H1 (cell line): ENCODE data around the gene TEKT5. TPM values are rescaled to one million over a fixed set of nuclear protein-coding genes. Genes with fewer than 3 reads are reported as not detected.

Experiments
- CTCF ChIA-PET: fragments of 300-600 bp; sonication (Branson Sonifier 250); formaldehyde crosslinking; loops from one replicate; lab custom pipeline; 2021; ENCODE audit not compliant: partially characterized antibody; lab: Charles Lee
- POLR2A ChIA-PET: fragments of 300-600 bp; sonication (Branson Sonifier 250); formaldehyde crosslinking; loops from one replicate; lab custom pipeline; 2021; ENCODE audit warnings: inconsistent platforms; ENCODE audit not compliant: partially characterized antibody; lab: Charles Lee
- DNase-seq, 2 experiments: peaks; one replicate each; pipeline versions ENCODE4 v3.0.0 to v3.0.0-alpha.2; 2010 to 2022; ENCODE audit warnings: low spot score in 2 of 2, low read depth in 1 of 2, mixed read lengths in 1 of 2
- FAIRE-seq: peaks from 2 replicates; lab custom pipeline; 2011; peaks lifted over from hg19 to GRCh38; lab: Jason Lieb, UNC
- H2AFZ ChIP-seq: 2 replicates; pipeline ENCODE4 v1.8.1; 2012; ENCODE audit warnings: low read length, inconsistent platforms
- H2AK5ac ChIP-seq: 2 replicates; pipeline ENCODE4 v1.6.1; 2013; ENCODE audit warnings: low read depth, low read length
- H2BK120ac ChIP-seq: replicated peaks from 2 replicates; pipeline ENCODE3; 2013; ENCODE audit warnings: low read depth, low read length, inconsistent platforms
- H2BK12ac ChIP-seq: 2 replicates; pipeline ENCODE4 v1.6.1; 2013; ENCODE audit warnings: low read depth, low read length
- H2BK15ac ChIP-seq: 2 replicates; pipeline ENCODE4 v1.6.1; 2013; ENCODE audit warnings: low read length
- H2BK20ac ChIP-seq: 2 replicates; pipeline ENCODE4 v1.6.1; 2013; ENCODE audit warnings: low read length
- H2BK5ac ChIP-seq: 2 replicates; pipeline ENCODE4 v1.6.1; 2013; ENCODE audit warnings: low read depth, low read length
- H3K14ac ChIP-seq: 2 replicates; pipeline ENCODE4 v1.6.1; 2013; ENCODE audit warnings: inconsistent platforms; ENCODE audit not compliant: insufficient read length
- H3K18ac ChIP-seq: 2 replicates; pipeline ENCODE4 v1.6.1; 2013; ENCODE audit warnings: low read length; ENCODE audit errors: extremely low read depth
- H3K23ac ChIP-seq: 2 replicates; pipeline ENCODE4 v1.6.1; 2013; ENCODE audit warnings: inconsistent platforms; ENCODE audit not compliant: insufficient read length
- H3K23me2 ChIP-seq: 2 replicates; pipeline ENCODE4 v1.6.1; 2013; ENCODE audit warnings: low read depth, low read length
- H3K27ac ChIP-seq: 2 replicates; pipeline ENCODE4 v1.6.1; 2011; ENCODE audit warnings: low read depth, low read length, inconsistent platforms
- H3K27me3 ChIP-seq, 4 experiments: replicated peaks in 1 of 4; 1 replicate in 1 of 4; 2 replicates in 3 of 4; pipeline versions ENCODE4 v1.6.1 to v1.8.1; 2011 to 2013; ENCODE audit warnings: low read length in 3 of 4, mild to moderate bottlenecking in 3 of 4, inconsistent platforms in 2 of 4, mixed read lengths in 2 of 4, moderate library complexity in 1 of 4; ENCODE audit not compliant: control insufficient read depth in 3 of 4, insufficient read depth in 3 of 4; ENCODE audit errors: extremely low read depth in 1 of 4
- H3K36me3 ChIP-seq, 4 experiments: 2 replicates each; pipeline versions ENCODE4 v1.6.1 to v1.8.1; 2011 to 2013; ENCODE audit warnings: mild to moderate bottlenecking in 4 of 4, low read length in 3 of 4, moderate library complexity in 2 of 4, control low read depth in 1 of 4, inconsistent platforms in 1 of 4; ENCODE audit not compliant: insufficient read depth in 4 of 4, control insufficient read depth in 2 of 4
- H3K4ac ChIP-seq: replicated peaks from 2 replicates; pipeline ENCODE3; 2013; ENCODE audit warnings: low read length, low read depth, mixed read lengths, inconsistent platforms; ENCODE audit not compliant: insufficient read length
- H3K4me1 ChIP-seq, 4 experiments: replicated peaks in 1 of 4; 1 replicate in 1 of 4; 2 replicates in 3 of 4; pipeline versions ENCODE4 v1.6.1 to v1.8.1; 2011 to 2013; ENCODE audit warnings: low read length in 3 of 4, inconsistent platforms in 2 of 4, mixed read lengths in 1 of 4; ENCODE audit not compliant: insufficient read depth in 4 of 4, control insufficient read depth in 3 of 4
- H3K4me2 ChIP-seq, 2 experiments: 2 replicates each; pipeline versions ENCODE4 v1.6.1 to v1.8.1; 2011 to 2013; ENCODE audit warnings: low read depth in 2 of 2, low read length in 2 of 2, control low read depth in 1 of 2, inconsistent platforms in 1 of 2, mild to moderate bottlenecking in 1 of 2; ENCODE audit not compliant: insufficient read depth in 1 of 2
- H3K4me3 ChIP-seq, 4 experiments: fragments of 200-600, 300-600 bp in 1 of 4; sonication (generic), shearing (Covaris generic), sonication (Bioruptor Twin) in 1 of 4; 2 replicates each; pipeline versions ENCODE4 v1.5.1 to v1.8.1; 2011 to 2016; ENCODE audit warnings: low read length in 4 of 4, low read depth in 3 of 4, control low read depth in 2 of 4, inconsistent platforms in 2 of 4, mild to moderate bottlenecking in 2 of 4, mixed read lengths in 1 of 4, moderate library complexity in 1 of 4; ENCODE audit not compliant: insufficient read depth in 2 of 4; ENCODE audit errors: extremely low read depth in 1 of 4
- H3K56ac ChIP-seq: replicated peaks from 2 replicates; pipeline ENCODE3; 2013; ENCODE audit warnings: low read depth, mild to moderate bottlenecking, mixed read lengths, low read length, inconsistent platforms; ENCODE audit not compliant: insufficient read length
- H3K79me1 ChIP-seq: 2 replicates; pipeline ENCODE4 v1.6.1; 2013; ENCODE audit warnings: low read depth, low read length, control low read depth
- H3K79me2 ChIP-seq, 2 experiments: 2 replicates each; pipeline versions ENCODE4 v1.6.1 to v1.8.1; 2012 to 2013; ENCODE audit warnings: low read length in 2 of 2, mild to moderate bottlenecking in 2 of 2, inconsistent platforms in 1 of 2; ENCODE audit not compliant: insufficient read depth in 2 of 2, control insufficient read depth in 1 of 2
- H3K9ac ChIP-seq, 4 experiments: replicated peaks in 1 of 4; 1 replicate in 1 of 4; 2 replicates in 3 of 4; pipeline versions ENCODE4 v1.6.1 to v1.8.1; 2011 to 2013; ENCODE audit warnings: low read depth in 3 of 4, low read length in 3 of 4, control low read depth in 2 of 4, mild to moderate bottlenecking in 2 of 4, moderate library complexity in 2 of 4, inconsistent platforms in 1 of 4; ENCODE audit errors: extremely low read depth in 1 of 4
- H3K9me3 ChIP-seq, 2 experiments: 2 replicates each; pipeline versions ENCODE4 v1.6.1 to v1.8.1; 2012 to 2013; ENCODE audit warnings: mild to moderate bottlenecking in 2 of 2, moderate library complexity in 2 of 2, control low read depth in 1 of 2, inconsistent platforms in 1 of 2, low read depth in 1 of 2, low read length in 1 of 2, mixed read lengths in 1 of 2; ENCODE audit not compliant: insufficient read depth in 2 of 2
- H4K20me1 ChIP-seq, 2 experiments: replicated peaks in 1 of 2; 2 replicates each; pipeline versions ENCODE3 to v1.8.1; 2011 to 2013; ENCODE audit warnings: inconsistent platforms in 2 of 2, low read length in 2 of 2, mild to moderate bottlenecking in 1 of 2; ENCODE audit not compliant: insufficient read depth in 2 of 2, control insufficient read depth in 1 of 2
- H4K5ac ChIP-seq: 2 replicates; pipeline ENCODE4 v1.6.1; 2013; ENCODE audit warnings: low read length, low read depth, mixed read lengths, inconsistent platforms; ENCODE audit not compliant: insufficient read length
- H4K8ac ChIP-seq: 2 replicates; pipeline ENCODE4 v1.8.0; 2013; ENCODE audit warnings: mild to moderate bottlenecking, moderate library complexity, low read length, inconsistent platforms; ENCODE audit not compliant: insufficient read depth; ENCODE audit errors: extremely low read depth
- H4K91ac ChIP-seq: replicated peaks from 2 replicates; pipeline ENCODE3; 2013; ENCODE audit warnings: low read length, mixed read lengths, inconsistent platforms; ENCODE audit not compliant: insufficient read length
- BACH1 ChIP-seq: IDR thresholded peaks from 2 replicates; pipeline ENCODE4 v1.6.1; 2012; ENCODE audit warnings: low read length, improper control_type of control experiment
- BCL11A ChIP-seq, 2 experiments: IDR thresholded peaks; one replicate each; pipeline ENCODE4 v1.6.1; 2011; ENCODE audit warnings: low read depth in 2 of 2, low read length in 2 of 2, mild to moderate bottlenecking in 2 of 2
- CHD2 ChIP-seq: IDR thresholded peaks from 2 replicates; pipeline ENCODE4 v1.6.1; 2012; ENCODE audit warnings: low read length, improper control_type of control experiment
- EZH2 ChIP-seq: fragments of 200-600 bp; sonication (generic); IDR thresholded peaks from 2 replicates; pipeline ENCODE4 v1.7.1; 2012; ENCODE audit warnings: low read depth, mild to moderate bottlenecking, moderate library complexity, low read length, inconsistent platforms; ENCODE audit not compliant: severe bottlenecking
- NRF1 ChIP-seq: IDR thresholded peaks from 2 replicates; pipeline ENCODE4 v1.6.1; 2011; ENCODE audit warnings: mild to moderate bottlenecking, low read depth, low read length, improper control_type of control experiment
- TAF7 ChIP-seq: optimal IDR thresholded peaks from 2 replicates; pipeline ENCODE3; 2011; ENCODE audit warnings: low read depth, mild to moderate bottlenecking, inconsistent platforms, low read length, moderate library complexity, borderline replicate concordance
- YY1 ChIP-seq: IDR thresholded peaks from 2 replicates; pipeline ENCODE4 v1.6.1; 2011; ENCODE audit warnings: low read depth, mild to moderate bottlenecking, low read length
- ZNF274 ChIP-seq: IDR thresholded peaks from 2 replicates; pipeline ENCODE4 v1.7.0; 2012; ENCODE audit warnings: low read length, borderline replicate concordance; ENCODE audit errors: extremely low read depth
- WGBS, 2 experiments: shearing (Covaris generic) in 1 of 2; methylation state at CpG; one replicate each; pipeline versions ENCODE4 v1.1.6 to v1.1.7; 2013 to 2015; ENCODE audit warnings: low lambda C conversion rate in 2 of 2, mixed read lengths in 2 of 2, inconsistent platforms in 1 of 2, low coverage in 1 of 2, missing lambda C conversion rate in 1 of 2; ENCODE audit not compliant: insufficient replicate concordance in 2 of 2, insufficient coverage in 1 of 2, insufficient read length in 1 of 2; ENCODE audit errors: extremely low coverage in 1 of 2, missing lambda C conversion rate in 1 of 2; 5-methylcytosine and 5-hydroxymethylcytosine counted together
- polyA plus RNA-seq, 7 experiments: library from polyadenylated mRNA; depleted of rRNA in 3 of 7; stranded (reverse) in 5 of 7; unstranded in 2 of 7; fragments of >200 nt in 5 of 7; fragments of 200-250 nt in 2 of 7; gene quantifications; 1 replicate in 5 of 7; 2 replicates in 1 of 7; 4 replicates in 1 of 7; pipeline versions ENCODE4 v1.2.1 to v1.2.3, GENCODE V29; 2011 to 2013; ENCODE audit warnings: missing spikeins in 2 of 7, mixed read lengths in 2 of 7
- total RNA-seq: library from RNA; stranded (reverse); fragmentation: NEBNext Ultra II Directional; extraction: Animal tissue kit (Norgen Biotek cat#: 25700); gene quantifications from 2 replicates; pipeline ENCODE4 v1.2.1, GENCODE V29; 2021

TEKT5 gene
- total and polyA plus RNA-seq, 2 of the 8 experiments (the other 6 are each of a cell fraction or from before 2014, with no cell fraction given): 0.95 TPM; not detected in 1

DNA sequence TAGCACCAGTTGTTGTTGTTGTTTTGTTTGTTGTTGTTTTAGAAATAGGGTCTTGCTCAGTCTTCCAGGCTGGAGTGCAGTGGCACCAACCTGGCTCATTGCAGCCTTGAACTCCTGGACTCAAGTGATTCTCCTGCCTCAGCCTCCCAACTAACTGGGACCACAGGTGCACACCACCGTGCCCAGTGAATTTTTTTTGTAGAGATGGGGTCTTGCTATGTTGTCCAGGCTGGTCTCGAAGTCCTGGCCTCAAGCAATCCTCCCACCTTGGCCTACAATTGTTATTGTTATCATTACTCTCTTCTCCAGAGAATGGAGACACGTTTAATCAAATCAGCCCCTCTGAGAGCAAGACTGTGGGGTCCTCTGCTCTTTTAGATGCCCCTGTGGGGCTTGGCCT lies 71.7 kb downstream of the TEKT5 start:
- 0 out of 2 replicates have a peak overlapping the region, but pooled peaks have one; percentile 18 for H2BK20ac ChIP-seq
- POLR2A ChIA-PET: no interaction called here

More for the DNA sequence above, 71.7 kb downstream of the TEKT5 start:
- Histone ChIP-seq H3K9me3 (no peaks in the 10 kb centered on the region), H3K79me2 (no peaks in the 10 kb centered on the region), H3K18ac (peak overlapping the region; percentile 60; the same call in 1 of the 2 replicates), H3K23ac (no peak overlapping the region), H2BK12ac (peak overlapping the region; percentile 50; the same call in 1 of the 2 replicates), H4K8ac (no peak overlapping the region), H4K91ac (no peak overlapping the region), H3K56ac (no peak overlapping the region), H2BK120ac (no peak overlapping the region), H2BK15ac (0 out of 2 replicates have a peak overlapping the region, but pooled peaks have one; percentile 29), H2BK5ac (no peak overlapping the region), H3K4me1 (peaks cover 8 to 25% (median 14%) of the 10 kb centered on the region in 4 experiments), H4K5ac (no peak overlapping the region), H3K36me3 (no peaks in the 10 kb centered on the region), H3K9ac (no peak overlapping the region), H2AFZ (no peak overlapping the region), H3K27ac (no peak overlapping the region), H3K4me3 (no peak overlapping the region), H3K79me1 (no peaks in the 10 kb centered on the region), H2AK5ac (peak overlapping the region; percentile 65; the same call in 1 of the 2 replicates), H4K20me1 (no peaks in the 10 kb centered on the region), H3K4ac (no peak overlapping the region), H3K27me3 (peaks cover 0 to 3% (median 3%) of the 10 kb centered on the region in 4 experiments; a peak in 4 of 7 replicates), H3K14ac (no peak overlapping the region), H3K23me2 (peaks cover 3% of the 10 kb centered on the region; the same call in 1 of the 2 replicates), H3K4me2 (no peak overlapping the region)
- 90% methylated on average over 3 of the region's 3 CpGs; no CpG with 5 or more reads in 1 of the 2 experiments for WGBS, 2 experiments
- FAIRE-seq (no peak), DNase-seq (no peak)
- CTCF ChIA-PET: interaction anchor here (1.0 to 2.1 kb wide), 3 partner anchors 42 to 101 kb away, joined by 3 to 4 read pairs (median 4); no protein-coding TSS in a partner anchor
- TF ChIP-seq YY1 (no peak), CHD2 (no peak), BCL11A (IDR thresholded peaks at IDR 0.05; ENCODE audit: low read depth in 2 of 2, low read length in 2 of 2) (no peak), EZH2 (no peak), TAF7 (no peak), NRF1 (no peak), ZNF274 (no peak), BACH1 (no peak)
